Colonic mucosa (tissue), 4 donors: ENCODE measurements around the gene COIL. TPM values are rescaled to one million over a fixed set of nuclear protein-coding genes. Genes with fewer than 3 reads are reported as not detected.
A peak's percentile ranks its signal among the peaks of the same experiment; 100 is the strongest.

Source experiments
- DNase-seq: peaks from one replicate; pipeline ENCODE4 v3.0.0-alpha.2; 2020
- H3K27ac ChIP-seq: fragments of 200-600 bp; one replicate; pipeline ENCODE4 v1.8.0; 2021
- H3K27me3 ChIP-seq: fragments of 200-600 bp; one replicate; pipeline ENCODE4 v1.8.0; 2021
- H3K36me3 ChIP-seq: fragments of 200-600 bp; one replicate; pipeline ENCODE4 v1.8.0; 2021
- H3K4me1 ChIP-seq: fragments of 200-600 bp; one replicate; pipeline ENCODE4 v1.8.0; 2021; ENCODE audit warnings: mild to moderate bottlenecking
- H3K4me3 ChIP-seq: fragments of 200-600 bp; one replicate; pipeline ENCODE4 v1.8.0; 2021
- H3K9ac ChIP-seq, 2 donors: one replicate each; pipeline ENCODE4 v1.7.0; 2013; ENCODE audit warnings: control low read depth in 2 of 2, low read depth in 2 of 2, low read length in 2 of 2
- H3K9me3 ChIP-seq: fragments of 200-600 bp; one replicate; pipeline ENCODE4 v1.8.0; 2021
- intact Hi-C: fragments of 100-400 bp; cut with DNase I; formaldehyde crosslinking; loops from one replicate; pipeline ENCODE4 v1.14.1; 2022
- total RNA-seq, 2 donors: library from RNA; stranded (reverse); fragmentation: NEBNext Ultra II Directional in 1 of 2; extraction: Animal tissue kit (Norgen Biotek cat#: 25700) in 1 of 2; gene quantifications; one replicate each; pipeline ENCODE4 v1.2.1, GENCODE V29; 2021
- TF ChIP-seq, protein P1 (sequence below): fragments of 200-600 bp; IDR thresholded peaks from one replicate; pipeline ENCODE4 v1.8.0; 2022; ENCODE audit warnings: antibody characterized with exemption, mild to moderate bottlenecking
- donor health status: healthy.
- donor health status: DM: no; HTN: no; CAD: no.
- donor health status: DM: no; HTN: no; CAD: no.

The COIL gene
- total RNA-seq, 2 donors from 2014 or later, result 14.1 to 14.8 TPM

DNA sequence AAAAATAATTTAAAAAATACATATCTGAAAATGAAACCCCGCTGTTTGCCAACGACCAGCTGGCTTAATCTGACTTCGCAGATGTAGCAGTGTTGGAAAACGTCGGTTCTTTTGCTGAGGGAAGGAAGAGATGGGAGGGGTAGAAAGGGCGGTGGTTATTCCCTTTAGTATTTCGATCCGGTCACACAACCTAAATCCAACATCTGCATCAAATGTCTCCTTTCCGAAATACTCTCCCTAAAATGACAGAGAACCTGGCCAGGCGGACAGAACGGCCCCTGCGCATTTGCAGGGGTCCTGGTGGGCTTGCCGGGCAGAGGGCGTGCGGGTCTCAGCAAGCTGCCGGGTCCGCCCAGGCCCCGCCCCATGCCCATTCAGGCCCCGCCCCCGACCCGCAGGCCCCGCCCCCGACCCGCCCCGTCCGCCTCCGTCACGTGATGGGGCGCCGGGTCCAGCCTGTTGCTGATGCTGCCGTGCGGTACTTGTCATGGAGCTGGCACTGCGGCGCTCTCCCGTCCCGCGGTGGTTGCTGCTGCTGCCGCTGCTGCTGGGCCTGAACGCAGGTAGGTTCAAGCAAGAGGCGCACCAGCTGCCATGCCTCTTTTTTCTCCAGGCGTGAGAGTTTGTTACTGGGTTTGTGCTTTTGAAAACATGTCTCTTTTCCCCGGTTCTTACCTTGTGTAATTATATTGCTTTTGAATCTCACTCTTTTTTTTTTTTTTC is 17.0 kb upstream of the COIL start, which contains the start of gene SCPEP1:
Gene SCPEP1 (plus strand): TSS at position 459 of the 723 bp plus-strand sequence. CDS start 29 bp downstream, at position 488.
- DNase-seq, result peak; percentile 85
- no peaks in the 10 kb centered on the region for H3K36me3 ChIP-seq
- intact Hi-C loops, result no loop called here

DNA sequence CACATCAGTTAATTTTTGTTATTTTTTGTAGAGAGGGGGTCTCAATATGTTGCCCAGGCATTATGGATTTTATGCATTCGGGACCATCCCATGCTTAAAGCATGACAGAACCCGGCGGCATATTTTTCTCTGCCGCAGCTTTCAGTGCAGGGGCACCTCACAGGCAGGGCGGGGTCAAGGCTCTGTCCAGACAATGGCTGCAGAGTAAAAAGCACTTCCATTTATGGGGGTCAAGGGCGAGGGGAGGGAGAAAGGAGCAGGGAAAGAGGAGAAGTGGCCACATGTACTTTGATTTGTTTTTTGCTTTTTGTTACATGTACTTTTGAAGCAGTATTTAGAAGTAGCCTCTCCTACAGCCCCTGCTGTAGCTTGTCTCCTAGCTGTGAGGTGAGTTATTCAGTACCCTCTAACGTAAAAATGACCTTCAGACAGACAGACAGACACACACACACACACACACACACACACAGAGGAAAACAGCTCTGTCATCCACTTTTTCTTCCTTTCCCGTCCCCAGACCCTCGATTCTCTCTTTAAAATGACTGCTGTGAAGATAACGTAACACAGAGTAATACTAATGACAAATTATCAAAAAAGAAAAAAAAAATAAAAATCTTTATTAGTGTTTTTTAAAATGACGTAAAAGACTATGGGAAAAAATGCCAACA is 16.2 kb upstream of the COIL start:
- Histone ChIP-seq H3K4me1 (no peaks in the 10 kb centered on the region), H3K9me3 (no peaks in the 10 kb centered on the region), H3K9ac (peak overlapping the region in 1 of 2 donors; percentile 30), H3K27ac (no peak overlapping the region), H3K4me3 (peak overlapping the region; percentile 50), H3K36me3 (no peaks in the 10 kb centered on the region), H3K27me3 (no peaks in the 10 kb centered on the region)
- intact Hi-C loops, result no loop called here
- no peak for DNase-seq
- TF ChIP-seq, protein P1, sequence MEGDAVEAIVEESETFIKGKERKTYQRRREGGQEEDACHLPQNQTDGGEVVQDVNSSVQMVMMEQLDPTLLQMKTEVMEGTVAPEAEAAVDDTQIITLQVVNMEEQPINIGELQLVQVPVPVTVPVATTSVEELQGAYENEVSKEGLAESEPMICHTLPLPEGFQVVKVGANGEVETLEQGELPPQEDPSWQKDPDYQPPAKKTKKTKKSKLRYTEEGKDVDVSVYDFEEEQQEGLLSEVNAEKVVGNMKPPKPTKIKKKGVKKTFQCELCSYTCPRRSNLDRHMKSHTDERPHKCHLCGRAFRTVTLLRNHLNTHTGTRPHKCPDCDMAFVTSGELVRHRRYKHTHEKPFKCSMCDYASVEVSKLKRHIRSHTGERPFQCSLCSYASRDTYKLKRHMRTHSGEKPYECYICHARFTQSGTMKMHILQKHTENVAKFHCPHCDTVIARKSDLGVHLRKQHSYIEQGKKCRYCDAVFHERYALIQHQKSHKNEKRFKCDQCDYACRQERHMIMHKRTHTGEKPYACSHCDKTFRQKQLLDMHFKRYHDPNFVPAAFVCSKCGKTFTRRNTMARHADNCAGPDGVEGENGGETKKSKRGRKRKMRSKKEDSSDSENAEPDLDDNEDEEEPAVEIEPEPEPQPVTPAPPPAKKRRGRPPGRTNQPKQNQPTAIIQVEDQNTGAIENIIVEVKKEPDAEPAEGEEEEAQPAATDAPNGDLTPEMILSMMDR, result no peak

More for the DNA sequence above, 17.0 kb upstream of the COIL start, which contains the start of gene SCPEP1:
- peak within 1 kb of the TSS; percentile 50 for H3K4me3 ChIP-seq
- H3K4me1 ChIP-seq, result no peaks in the 10 kb centered on the region
- TF ChIP-seq, protein P1, result no peak
- H3K9me3 ChIP-seq, result no peaks in the 10 kb centered on the region
- H3K27me3 ChIP-seq, result no peaks in the 10 kb centered on the region
- peak within 1 kb of the TSS; percentile 30 to 58 for H3K9ac ChIP-seq
- H3K27ac ChIP-seq, result peak within 1 kb of the TSS; percentile 42

GRCh38 chr17:56975656-56976055 is 14.8 kb upstream of the COIL start:
- TF ChIP-seq, protein P1, result no peak
- Histone ChIP-seq H3K27me3 (no peaks in the 10 kb centered on the region), H3K9me3 (no peaks in the 10 kb centered on the region), H3K27ac (no peak overlapping the region), H3K4me1 (no peaks in the 10 kb centered on the region), H3K4me3 (no peak overlapping the region), H3K9ac (no peak overlapping the region), H3K36me3 (no peaks in the 10 kb centered on the region)
- no peak for DNase-seq
- intact Hi-C loops, result no loop called here

DNA sequence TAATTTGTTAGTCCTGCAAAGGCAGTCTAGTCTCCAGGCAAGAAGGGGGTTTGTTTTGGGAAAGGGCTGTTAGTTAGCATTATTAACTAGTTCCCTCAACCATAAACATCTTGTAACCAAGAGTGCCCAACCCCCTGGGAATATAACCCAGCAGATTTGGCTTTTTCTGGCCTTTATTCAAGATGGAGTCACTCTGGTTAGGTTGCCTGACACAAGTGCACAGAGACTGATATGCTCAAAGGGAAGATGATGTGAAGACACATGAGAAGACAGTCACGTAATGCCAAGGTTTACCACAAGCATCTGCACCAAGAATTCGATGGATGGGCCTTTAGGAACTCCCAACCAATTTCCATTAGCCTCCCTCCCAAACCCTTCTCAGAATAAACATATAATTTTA is 13.2 kb upstream of the COIL start:
- no peaks in the 10 kb centered on the region for H3K4me1 ChIP-seq
- H3K27me3 ChIP-seq, result no peaks in the 10 kb centered on the region
- no peak overlapping the region for H3K4me3 ChIP-seq
- no peak for DNase-seq
- no peak overlapping the region for H3K9ac ChIP-seq
- H3K27ac ChIP-seq, result no peak overlapping the region
- no peaks in the 10 kb centered on the region for H3K9me3 ChIP-seq
- no peaks in the 10 kb centered on the region for H3K36me3 ChIP-seq
- TF ChIP-seq, protein P1, result no peak
- intact Hi-C loops, result no loop called here

GRCh38 chr17:56973520-56973919 is 12.7 kb upstream of the COIL start:
- TF ChIP-seq, protein P1, result no peak
- no peak for DNase-seq

More at GRCh38 chr17:56973520-56973919, 12.7 kb upstream of the COIL start:
- H3K4me1 ChIP-seq, result no peaks in the 10 kb centered on the region
- intact Hi-C loops, result no loop called here
- H3K9me3 ChIP-seq, result no peaks in the 10 kb centered on the region
- H3K9ac ChIP-seq, result no peak overlapping the region
- H3K4me3 ChIP-seq, result no peak overlapping the region
- H3K27ac ChIP-seq, result no peak overlapping the region
- H3K36me3 ChIP-seq, result no peaks in the 10 kb centered on the region
- H3K27me3 ChIP-seq, result no peaks in the 10 kb centered on the region
